Measurements from ENCODE around the gene ZNF462. TPM values are rescaled to one million over a fixed set of nuclear protein-coding genes. Genes with fewer than 3 reads are reported as not detected.

Gene ZNF462
- total RNA-seq, 1 donor = 9.8 TPM

GRCh38 chr9:106880081-106880480, 17.1 kb downstream of the ZNF462 start:
- H3K4me1 ChIP-seq (ENCODE audit: insufficient read depth, low read length) = peaks cover 35% of the 10 kb centered on the region
- H3K27me3 ChIP-seq (ENCODE audit: insufficient read depth, low read length) = no peaks in the 10 kb centered on the region

GRCh38 chr9:106880863-106881262, 17.9 kb downstream of the ZNF462 start:
- Histone ChIP-seq H3K4me2 (ENCODE audit: insufficient read depth, low read length) (no peak overlapping the region), H3K4me3 (ENCODE audit: insufficient read depth, low read length) (no peak overlapping the region), H3K36me3 (ENCODE audit: insufficient read depth, low read length) (no peaks in the 10 kb centered on the region), H3K4me1 (ENCODE audit: insufficient read depth, low read length) (peaks cover 40% of the 10 kb centered on the region), H3K9me3 (ENCODE audit: low read depth, low read length) (no peaks in the 10 kb centered on the region), H3K79me2 (ENCODE audit: insufficient read depth, low read length) (peaks cover 31% of the 10 kb centered on the region), H3K27ac (ENCODE audit: low read depth, low read length) (peak overlapping the region; percentile 76), H2AFZ (ENCODE audit: low read length) (no peak overlapping the region), H3K27me3 (ENCODE audit: insufficient read depth, low read length) (no peaks in the 10 kb centered on the region), H4K20me1 (ENCODE audit: insufficient read depth, low read length) (peaks cover 22% of the 10 kb centered on the region)
- TF ChIP-seq CTCF (IDR thresholded peaks at IDR 0.05; ENCODE audit: extremely low read depth, low read depth, low read length) = no peak
- DNase-seq (ENCODE audit: insufficient read length, low spot score, missing footprints) = no peak

More at GRCh38 chr9:106880081-106880480, 17.1 kb downstream of the ZNF462 start:
- no peak overlapping the region for H2AFZ ChIP-seq (ENCODE audit: low read length)
- H3K4me3 ChIP-seq (ENCODE audit: insufficient read depth, low read length) = no peak overlapping the region
- peak overlapping the region; percentile 76 for H3K27ac ChIP-seq (ENCODE audit: low read depth, low read length)
- H3K79me2 ChIP-seq (ENCODE audit: insufficient read depth, low read length) = peaks cover 34% of the 10 kb centered on the region
- DNase-seq (ENCODE audit: insufficient read length, low spot score, missing footprints) = no peak
- no peak overlapping the region for H3K4me2 ChIP-seq (ENCODE audit: insufficient read depth, low read length)
- TF ChIP-seq CTCF (IDR thresholded peaks at IDR 0.05; ENCODE audit: extremely low read depth, low read depth, low read length) = no peak
- H3K9me3 ChIP-seq (ENCODE audit: low read depth, low read length) = no peaks in the 10 kb centered on the region
- peaks cover 16% of the 10 kb centered on the region for H4K20me1 ChIP-seq (ENCODE audit: insufficient read depth, low read length)
- H3K36me3 ChIP-seq (ENCODE audit: insufficient read depth, low read length) = no peaks in the 10 kb centered on the region

- H4K20me1 ChIP-seq (ENCODE audit: insufficient read depth, low read length) = peaks cover 22% of the 10 kb centered on the region
- no peak for TF ChIP-seq CTCF (IDR thresholded peaks at IDR 0.05; ENCODE audit: extremely low read depth, low read depth, low read length)
- H3K4me1 ChIP-seq (ENCODE audit: insufficient read depth, low read length) = peaks cover 47% of the 10 kb centered on the region
- DNase-seq (ENCODE audit: insufficient read length, low spot score, missing footprints) = no peak
- H2AFZ ChIP-seq (ENCODE audit: low read length) = no peak overlapping the region
- no peak overlapping the region for H3K4me3 ChIP-seq (ENCODE audit: insufficient read depth, low read length)
- no peak overlapping the region for H3K27ac ChIP-seq (ENCODE audit: low read depth, low read length)
- H3K27me3 ChIP-seq (ENCODE audit: insufficient read depth, low read length) = no peaks in the 10 kb centered on the region
- H3K36me3 ChIP-seq (ENCODE audit: insufficient read depth, low read length) = no peaks in the 10 kb centered on the region
- H3K4me2 ChIP-seq (ENCODE audit: insufficient read depth, low read length) = no peak overlapping the region
- peaks cover 25% of the 10 kb centered on the region for H3K79me2 ChIP-seq (ENCODE audit: insufficient read depth, low read length)
- no peaks in the 10 kb centered on the region for H3K9me3 ChIP-seq (ENCODE audit: low read depth, low read length)
Observed at GRCh38 chr9:106883030-106883429, 20.1 kb downstream of the ZNF462 start.

GRCh38 chr9:106883626-106884190, 20.7 kb downstream of the ZNF462 start:
- Histone ChIP-seq H3K36me3 (ENCODE audit: insufficient read depth, low read length) (no peaks in the 10 kb centered on the region), H3K4me2 (ENCODE audit: insufficient read depth, low read length) (no peak overlapping the region), H4K20me1 (ENCODE audit: insufficient read depth, low read length) (peaks cover 22% of the 10 kb centered on the region), H3K27ac (ENCODE audit: low read depth, low read length) (no peak overlapping the region), H2AFZ (ENCODE audit: low read length) (no peak overlapping the region), H3K4me3 (ENCODE audit: insufficient read depth, low read length) (no peak overlapping the region), H3K27me3 (ENCODE audit: insufficient read depth, low read length) (no peaks in the 10 kb centered on the region), H3K4me1 (ENCODE audit: insufficient read depth, low read length) (peaks cover 44% of the 10 kb centered on the region), H3K79me2 (ENCODE audit: insufficient read depth, low read length) (peaks cover 23% of the 10 kb centered on the region), H3K9me3 (ENCODE audit: low read depth, low read length) (no peaks in the 10 kb centered on the region)
- no peak for TF ChIP-seq CTCF (IDR thresholded peaks at IDR 0.05; ENCODE audit: extremely low read depth, low read depth, low read length)
- DNase-seq (ENCODE audit: insufficient read length, low spot score, missing footprints) = no peak
